ENCODE data around the gene ENPP1.

DNA sequence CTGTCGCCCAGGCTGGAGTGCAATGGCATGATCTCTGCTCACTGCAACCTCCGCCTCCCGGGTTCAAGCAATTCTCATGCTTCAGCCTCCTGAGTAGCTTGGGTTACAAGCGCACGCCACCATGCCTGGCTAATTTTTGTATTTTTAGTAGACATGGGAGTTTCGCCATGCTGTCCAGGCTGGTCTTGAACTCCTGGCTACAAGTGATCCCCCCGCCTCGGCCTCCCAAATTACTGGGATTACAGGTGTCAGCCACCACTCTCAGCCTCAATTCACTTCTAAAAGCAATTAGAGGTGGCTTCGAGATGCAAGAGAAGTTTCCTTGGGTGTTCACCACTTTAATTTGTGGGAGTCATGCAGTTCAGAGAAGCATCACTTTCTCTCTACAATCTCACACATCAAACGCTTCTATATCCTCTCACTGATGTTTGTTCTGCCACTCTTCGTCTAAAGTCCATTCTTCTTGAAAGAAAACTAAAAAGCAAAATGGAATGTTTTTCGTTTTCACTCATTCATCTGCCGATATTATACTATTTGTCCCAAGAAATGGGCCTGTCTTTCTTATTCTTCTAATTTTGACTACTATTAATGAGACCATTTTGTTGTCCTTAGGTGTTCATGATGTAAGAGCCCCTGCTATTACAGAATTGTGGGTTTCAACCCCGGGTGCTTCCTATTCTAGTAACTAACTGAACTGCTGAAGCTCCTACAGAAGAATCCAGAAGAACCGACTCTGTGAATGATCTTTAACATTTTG is 38.3 kb upstream of the ENPP1 start:
- no peak for TF ChIP-seq POLR2A (IDR thresholded peaks at IDR 0.05)
- TF ChIP-seq, protein P1, sequence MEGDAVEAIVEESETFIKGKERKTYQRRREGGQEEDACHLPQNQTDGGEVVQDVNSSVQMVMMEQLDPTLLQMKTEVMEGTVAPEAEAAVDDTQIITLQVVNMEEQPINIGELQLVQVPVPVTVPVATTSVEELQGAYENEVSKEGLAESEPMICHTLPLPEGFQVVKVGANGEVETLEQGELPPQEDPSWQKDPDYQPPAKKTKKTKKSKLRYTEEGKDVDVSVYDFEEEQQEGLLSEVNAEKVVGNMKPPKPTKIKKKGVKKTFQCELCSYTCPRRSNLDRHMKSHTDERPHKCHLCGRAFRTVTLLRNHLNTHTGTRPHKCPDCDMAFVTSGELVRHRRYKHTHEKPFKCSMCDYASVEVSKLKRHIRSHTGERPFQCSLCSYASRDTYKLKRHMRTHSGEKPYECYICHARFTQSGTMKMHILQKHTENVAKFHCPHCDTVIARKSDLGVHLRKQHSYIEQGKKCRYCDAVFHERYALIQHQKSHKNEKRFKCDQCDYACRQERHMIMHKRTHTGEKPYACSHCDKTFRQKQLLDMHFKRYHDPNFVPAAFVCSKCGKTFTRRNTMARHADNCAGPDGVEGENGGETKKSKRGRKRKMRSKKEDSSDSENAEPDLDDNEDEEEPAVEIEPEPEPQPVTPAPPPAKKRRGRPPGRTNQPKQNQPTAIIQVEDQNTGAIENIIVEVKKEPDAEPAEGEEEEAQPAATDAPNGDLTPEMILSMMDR (IDR thresholded peaks at IDR 0.05), result no peak

Data from lower leg skin (tissue), 3 donors.